ENCODE results near the gene S100A6.

DNA sequence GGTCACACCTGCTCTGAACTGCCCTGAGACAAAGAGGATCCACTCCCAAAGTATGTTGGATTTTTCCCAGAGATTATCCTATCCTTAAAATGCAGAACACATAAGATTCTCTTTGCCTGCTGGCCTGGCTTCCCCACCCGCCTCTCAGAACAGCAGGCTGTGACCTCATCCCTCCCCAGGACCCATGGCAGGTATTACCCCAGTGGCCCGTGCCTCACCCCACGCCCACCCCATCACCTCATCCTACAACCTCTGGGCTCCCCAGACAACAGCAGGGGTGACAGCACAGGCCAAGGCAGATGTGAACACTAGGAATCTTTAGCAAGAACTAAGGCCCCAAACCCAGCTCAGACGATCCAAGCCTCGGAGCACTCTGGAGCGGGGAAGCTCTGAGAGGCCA is 40.3 kb downstream of the S100A6 start:
- TF ChIP-seq EZH2 (IDR thresholded peaks at IDR 0.05; ENCODE audit: insufficient read depth, poor library complexity, severe bottlenecking) = no peak
- TF ChIP-seq EZH2phosphoT487 (IDR thresholded peaks at IDR 0.05; ENCODE audit: insufficient read depth, low read depth) = no peak
